Stimulated activated CD8-positive, alpha-beta memory T cell treated with anti-CD3 and anti-CD28 coated beads, Interleukin-4, amount 100 ng/mL, for 24 hours (primary cell): ENCODE measurements around the gene TMEM8B.

Source experiments
- DNase-seq: peaks from one replicate; pipeline ENCODE4 v3.0.0-alpha.2; 2020; ENCODE audit warnings: low read depth

TMEM8B gene

GRCh38 chr9:35829084-35829763 is at the start of gene TMEM8B:
TMEM8B (plus strand) TSS chr9:35829228; CDS start chr9:35829448, 220 bp downstream.
- DNase-seq, result peak; percentile 93

- no peak for DNase-seq
Measured at GRCh38 chr9:35781066-35781465, 48.0 kb upstream of the TMEM8B start.

DNA sequence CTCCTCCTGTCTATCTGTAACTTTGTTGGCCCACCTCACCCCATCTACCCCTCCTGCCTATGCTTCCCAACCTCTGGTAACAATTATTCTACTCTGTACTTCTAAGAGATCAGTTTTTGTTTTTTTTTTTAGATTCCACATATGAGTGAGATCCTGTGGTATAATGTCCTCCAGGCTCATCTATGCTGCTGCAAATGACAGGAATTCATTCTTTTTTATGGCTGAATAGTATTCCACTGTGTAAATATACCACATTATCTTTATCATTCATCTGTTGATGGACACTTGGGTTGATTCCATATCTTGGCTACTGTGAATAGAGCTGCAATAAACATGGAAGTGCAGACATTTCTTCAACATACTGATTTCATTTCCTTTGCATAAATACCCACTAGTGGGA is 45.6 kb upstream of the TMEM8B start:
- DNase-seq, result no peak

DNA sequence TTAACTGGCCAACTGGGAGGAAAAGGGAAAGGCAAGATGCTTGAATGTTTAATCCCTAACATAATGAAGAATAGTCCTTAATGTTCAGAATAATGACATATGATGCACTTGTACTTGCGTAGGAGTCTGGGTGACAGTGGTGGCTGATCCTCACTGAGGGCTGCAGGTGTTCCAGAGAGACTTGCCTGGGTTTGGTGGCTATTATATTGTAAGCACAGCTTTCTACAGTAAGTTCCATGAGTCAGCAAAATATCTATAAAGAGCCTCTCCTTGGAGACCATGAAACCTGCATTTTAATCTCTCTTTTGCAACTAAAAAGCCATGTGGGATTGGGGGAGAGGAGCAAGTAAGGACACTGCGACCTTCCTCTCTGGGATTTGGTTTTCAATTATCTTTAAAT is 39.5 kb upstream of the TMEM8B start:
- DNase-seq, result no peak

- no peak for DNase-seq
Measured at GRCh38 chr9:35790025-35790384, 39.0 kb upstream of the TMEM8B start.

DNA sequence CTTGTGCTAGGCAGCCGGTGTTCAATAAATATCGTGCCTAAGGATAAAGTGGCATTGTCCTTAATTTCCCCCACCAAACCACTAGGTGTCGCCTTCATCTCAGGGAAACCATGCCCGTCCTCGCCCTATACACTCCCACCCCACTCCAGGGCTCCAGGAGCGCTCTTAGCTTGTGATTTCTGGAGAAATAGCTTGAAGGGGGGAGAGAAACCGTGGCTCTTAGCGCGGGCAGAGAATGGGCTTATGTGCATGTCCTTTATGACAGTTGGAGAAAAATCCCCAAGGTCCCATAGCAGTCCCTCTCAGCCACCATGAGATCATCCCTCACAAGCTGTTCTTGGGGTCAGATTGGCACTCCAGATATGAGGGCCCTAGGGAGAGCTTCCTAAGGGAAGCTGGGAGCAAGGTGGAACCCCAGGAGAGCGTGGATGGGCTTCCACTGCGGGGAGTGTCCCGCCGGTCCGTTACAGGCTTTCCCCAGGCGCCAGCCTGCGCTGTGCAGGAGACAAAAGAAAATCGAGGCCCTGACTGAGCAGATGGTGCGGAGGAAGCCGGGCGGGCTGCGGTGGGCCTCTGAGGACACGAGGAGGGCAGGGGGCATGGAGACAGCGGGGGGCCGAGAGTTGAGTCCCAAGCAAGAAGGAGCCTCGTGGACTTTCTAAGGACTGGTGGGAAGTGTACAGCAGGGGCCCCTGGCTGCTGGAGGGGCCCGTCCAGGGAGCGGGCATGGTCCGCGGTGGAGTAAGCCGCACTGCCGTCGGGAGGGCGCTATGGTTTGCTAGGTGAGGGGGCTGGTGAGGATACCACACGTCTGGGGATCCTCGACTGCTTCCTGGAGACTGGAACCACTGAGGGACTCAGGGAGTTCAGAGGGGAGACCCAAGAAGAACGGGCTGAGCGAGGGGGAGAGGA is 38.4 kb upstream of the TMEM8B start:
- no peak for DNase-seq

GRCh38 chr9:35791297-35791921 is 37.6 kb upstream of the TMEM8B start, which contains the start of gene NPR2:
NPR2 (plus strand) TSS chr9:35791591; CDS start chr9:35792409, 818 bp downstream.
- DNase-seq, result no peak

DNA sequence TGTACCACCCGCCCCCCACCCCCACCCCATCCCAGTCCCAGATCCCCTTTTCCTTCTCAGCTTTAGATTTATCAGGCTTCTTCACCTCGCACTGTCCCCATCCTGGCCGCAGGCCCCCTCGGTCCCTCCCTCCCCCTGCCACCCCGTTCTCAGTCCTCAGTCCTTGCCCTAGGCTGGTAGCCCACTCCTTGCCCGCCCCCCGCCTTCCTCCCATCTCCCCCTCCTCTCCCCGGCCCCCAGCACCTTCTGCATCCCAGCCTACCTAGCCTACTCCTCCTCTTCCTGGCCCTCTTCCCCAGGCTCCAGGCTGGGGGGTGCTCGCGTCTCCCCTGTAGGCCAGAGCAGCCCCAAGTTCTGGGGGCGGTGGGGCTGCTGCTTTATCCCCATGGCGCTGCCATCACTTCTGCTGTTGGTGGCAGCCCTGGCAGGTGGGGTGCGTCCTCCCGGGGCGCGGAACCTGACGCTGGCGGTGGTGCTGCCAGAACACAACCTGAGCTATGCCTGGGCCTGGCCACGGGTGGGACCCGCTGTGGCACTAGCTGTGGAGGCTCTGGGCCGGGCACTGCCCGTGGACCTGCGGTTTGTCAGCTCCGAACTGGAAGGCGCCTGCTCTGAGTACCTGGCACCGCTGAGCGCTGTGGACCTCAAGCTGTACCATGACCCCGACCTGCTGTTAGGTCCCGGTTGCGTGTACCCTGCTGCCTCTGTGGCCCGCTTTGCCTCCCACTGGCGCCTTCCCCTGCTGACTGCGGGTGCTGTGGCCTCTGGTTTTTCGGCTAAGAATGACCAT is 36.8 kb upstream of the TMEM8B start:
- no peak for DNase-seq

GRCh38 chr9:35792826-35793225 is 36.2 kb upstream of the TMEM8B start:
- DNase-seq, result no peak

DNA sequence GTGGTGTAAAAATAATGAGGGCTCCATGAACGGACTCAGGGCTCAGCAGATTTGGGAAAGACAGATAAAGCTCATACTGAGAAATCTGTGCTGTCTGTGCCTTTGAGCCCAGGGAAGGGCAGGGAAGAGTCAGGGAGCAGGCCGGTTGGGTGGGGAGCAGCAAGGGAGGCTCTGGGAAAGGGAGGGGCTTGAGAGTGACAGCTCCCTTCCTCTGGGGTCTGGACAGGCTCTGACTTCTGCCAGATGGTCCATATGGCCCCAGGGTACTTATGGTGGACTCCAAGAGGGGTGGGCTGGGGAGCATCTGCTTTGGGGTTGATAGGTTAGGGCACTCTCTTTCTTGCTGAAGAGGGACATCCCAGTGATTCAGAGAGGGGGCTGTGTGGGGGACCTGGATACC is 35.6 kb upstream of the TMEM8B start:
- DNase-seq, result no peak

DNA sequence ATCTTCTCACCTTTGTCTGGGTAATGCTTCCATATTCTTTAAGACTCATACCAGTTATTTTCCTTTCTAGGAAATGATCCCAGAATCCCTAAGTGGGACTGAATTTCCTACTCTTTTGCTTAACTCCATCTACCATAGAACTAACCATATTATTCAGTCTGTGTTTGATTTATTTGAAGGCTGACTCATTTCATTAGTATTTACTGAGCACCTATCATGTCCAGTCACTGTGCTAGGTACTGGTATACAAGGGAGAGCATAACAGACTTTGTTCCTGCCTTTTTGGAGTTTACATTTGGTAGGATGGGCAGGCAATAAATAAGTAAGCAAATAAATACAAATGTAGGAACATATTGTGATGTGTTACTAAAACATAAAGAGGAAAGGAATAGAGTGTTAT is 33.3 kb upstream of the TMEM8B start:
- no peak for DNase-seq

DNA sequence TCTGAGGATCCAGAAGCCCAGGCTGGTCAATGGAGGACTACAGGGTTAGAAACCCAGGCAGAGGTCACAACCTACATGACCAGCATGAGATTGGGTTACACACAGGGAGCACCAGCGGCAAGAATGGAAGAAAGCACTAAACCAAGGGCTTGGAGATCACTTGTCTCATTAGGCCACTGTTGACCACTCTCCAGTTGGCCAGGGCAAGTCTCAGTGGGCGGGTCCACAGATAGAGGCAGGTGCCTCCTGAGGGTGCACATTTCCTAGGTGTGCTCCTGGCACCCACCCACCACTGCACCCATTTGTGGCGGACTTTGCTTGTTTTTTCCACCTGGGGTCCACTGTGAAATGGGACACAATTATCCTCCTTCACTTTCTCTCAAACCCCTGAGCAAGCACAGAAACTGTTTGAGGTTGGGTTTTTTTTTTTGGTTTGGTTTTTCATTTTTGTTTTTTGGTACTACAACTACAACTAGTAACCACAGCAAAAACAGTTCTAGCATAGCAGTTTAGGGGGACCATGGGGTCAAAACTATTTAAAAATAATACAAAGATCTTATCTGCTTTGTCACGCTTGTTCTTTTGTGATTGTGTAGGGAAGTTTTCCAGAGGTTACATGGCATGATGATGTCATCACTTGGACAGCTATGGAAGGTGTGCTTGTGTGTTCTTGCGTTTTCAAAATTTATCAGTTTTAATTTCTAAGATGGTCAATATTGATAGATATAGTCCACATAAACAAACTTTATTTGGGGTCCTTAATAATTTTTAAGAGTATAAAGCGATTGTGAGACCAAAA is 31.5 kb upstream of the TMEM8B start:
- DNase-seq, result no peak

GRCh38 chr9:35798658-35799374 is 30.2 kb upstream of the TMEM8B start:
- DNase-seq, result peak; percentile 22

DNA sequence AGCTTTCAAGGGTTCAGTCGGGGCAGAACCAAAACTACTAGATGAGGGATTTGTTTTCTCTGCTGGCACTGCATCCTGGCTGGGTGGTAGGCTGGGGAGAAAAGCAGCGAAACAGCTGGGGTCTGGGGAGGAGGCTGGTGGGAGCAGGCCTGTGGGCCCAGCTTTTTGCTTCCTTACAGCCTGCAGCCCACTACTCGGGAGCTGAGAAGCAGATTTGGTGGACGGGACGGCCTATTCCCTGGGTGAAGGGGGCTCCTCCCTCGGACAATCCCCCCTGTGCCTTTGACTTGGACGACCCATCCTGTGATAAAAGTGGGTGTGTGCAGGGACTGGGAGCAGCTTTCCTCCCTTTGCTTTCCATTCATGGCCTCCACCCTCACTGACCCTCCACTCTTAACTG is 28.5 kb upstream of the TMEM8B start:
- DNase-seq, result no peak

- DNase-seq, result no peak
Measured at GRCh38 chr9:35801328-35802128, 27.5 kb upstream of the TMEM8B start.

GRCh38 chr9:35806101-35806500 is 22.9 kb upstream of the TMEM8B start:
- no peak for DNase-seq

DNA sequence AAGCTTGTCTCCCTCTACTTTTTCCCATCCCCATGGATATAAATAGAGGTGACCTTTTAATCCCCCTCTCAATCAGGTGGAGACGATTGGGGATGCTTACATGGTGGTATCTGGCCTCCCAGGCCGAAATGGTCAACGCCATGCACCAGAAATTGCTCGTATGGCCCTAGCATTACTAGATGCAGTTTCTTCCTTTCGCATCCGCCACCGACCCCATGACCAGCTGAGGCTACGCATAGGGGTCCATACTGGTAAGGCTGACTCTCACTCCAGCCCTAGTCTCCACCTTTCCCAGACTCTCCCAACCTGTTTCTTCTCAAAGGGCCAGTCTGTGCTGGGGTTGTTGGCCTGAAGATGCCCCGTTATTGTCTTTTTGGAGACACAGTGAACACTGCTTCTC is 20.6 kb upstream of the TMEM8B start:
- no peak for DNase-seq

GRCh38 chr9:35810122-35810521 is 18.9 kb upstream of the TMEM8B start:
- no peak for DNase-seq

DNA sequence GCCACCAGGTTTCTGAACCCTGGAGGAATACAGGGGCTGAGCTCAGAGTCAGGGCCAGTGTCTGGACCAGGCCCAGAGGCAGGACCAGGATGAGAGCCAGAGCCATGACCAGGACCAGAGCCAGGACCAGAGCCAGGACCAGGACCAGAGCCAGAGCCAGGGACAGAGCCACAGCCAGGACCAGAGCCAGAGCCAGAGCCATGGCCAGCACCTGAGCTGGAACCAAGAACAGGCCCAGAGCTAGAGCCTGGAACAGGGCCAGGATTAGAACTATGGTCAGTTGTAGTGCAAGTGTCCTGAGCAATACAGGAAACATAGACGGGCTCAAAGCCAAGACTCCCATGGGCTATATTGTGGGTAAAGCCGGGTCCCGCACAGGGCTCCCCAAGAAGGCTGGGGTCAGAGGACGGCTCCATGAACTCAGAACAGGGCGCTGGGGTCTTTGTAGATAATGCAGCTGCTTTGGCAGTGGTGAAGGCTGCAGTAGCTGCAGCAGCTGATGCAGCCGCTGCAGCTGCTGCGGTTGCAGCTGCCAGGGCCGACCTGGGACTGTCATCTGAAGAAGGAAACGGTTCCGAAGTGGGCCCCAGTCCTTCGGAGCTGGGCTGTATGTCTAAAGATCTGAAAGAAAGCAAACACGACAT is 17.5 kb upstream of the TMEM8B start:
- no peak for DNase-seq
